Activated naive CD4-positive, alpha-beta T cell treated with anti-CD3 and anti-CD28 coated beads, Interleukin-2, amount 50 U/mL, for 24 hours (primary cell): ENCODE measurements around the gene DYNC1H1.
A peak's percentile ranks its signal among the peaks of the same experiment; 100 is the strongest.
"Not testable (repeated sequence)": the region's sequence is repeated elsewhere in the genome, so short reads cannot be mapped to it uniquely, and the experiment has no call there.

Experiments used
- H3K27ac Mint-ChIP-seq: one replicate; pipeline ENCODE4 v1.8.0; 2021; ENCODE audit warnings: mild to moderate bottlenecking, mixed read lengths
- H3K27me3 Mint-ChIP-seq: one replicate; pipeline ENCODE4 v1.8.0; 2021; ENCODE audit warnings: mixed read lengths
- H3K36me3 Mint-ChIP-seq: one replicate; pipeline ENCODE4 v1.8.0; 2021; ENCODE audit warnings: mixed read lengths
- H3K4me1 Mint-ChIP-seq: one replicate; pipeline ENCODE4 v1.8.0; 2021; ENCODE audit warnings: mixed read lengths
- H3K4me3 Mint-ChIP-seq: one replicate; pipeline ENCODE4 v1.8.0; 2021; ENCODE audit warnings: mild to moderate bottlenecking, mixed read lengths
- H3K9me3 Mint-ChIP-seq: one replicate; pipeline ENCODE4 v1.8.0; 2021; ENCODE audit warnings: mixed read lengths

DYNC1H1 gene

GRCh38 chr14:102071283-102071998 lies 107.1 kb downstream of the DYNC1H1 start:
- H3K4me1 Mint-ChIP-seq, result no peaks in the 10 kb centered on the region
- H3K9me3 Mint-ChIP-seq, result no peaks in the 10 kb centered on the region
- H3K27ac Mint-ChIP-seq, result no peak overlapping the region
- no peak overlapping the region for H3K4me3 Mint-ChIP-seq
- H3K27me3 Mint-ChIP-seq, result no peaks in the 10 kb centered on the region
- H3K36me3 Mint-ChIP-seq, result peaks cover 2% of the 10 kb centered on the region

- Mint-ChIP-seq H3K27me3 (no peaks in the 10 kb centered on the region), H3K4me3 (no peak overlapping the region), H3K27ac (peak overlapping the region; percentile 19), H3K36me3 (peaks cover 7% of the 10 kb centered on the region), H3K4me1 (no peaks in the 10 kb centered on the region), H3K9me3 (no peaks in the 10 kb centered on the region)
Observed at GRCh38 chr14:102074415-102074964, 110.1 kb downstream of the DYNC1H1 start.

GRCh38 chr14:102075155-102075554 lies 110.8 kb downstream of the DYNC1H1 start:
- Mint-ChIP-seq H3K36me3 (peaks cover 8% of the 10 kb centered on the region), H3K27ac (no peak overlapping the region), H3K4me1 (no peaks in the 10 kb centered on the region), H3K9me3 (no peaks in the 10 kb centered on the region), H3K4me3 (no peak overlapping the region), H3K27me3 (no peaks in the 10 kb centered on the region)

- no peaks in the 10 kb centered on the region for H3K9me3 Mint-ChIP-seq
- peaks cover 21% of the 10 kb centered on the region for H3K4me1 Mint-ChIP-seq
- peaks cover 21% of the 10 kb centered on the region for H3K36me3 Mint-ChIP-seq
- no peak overlapping the region for H3K4me3 Mint-ChIP-seq
- no peaks in the 10 kb centered on the region for H3K27me3 Mint-ChIP-seq
- no peak overlapping the region for H3K27ac Mint-ChIP-seq
Observed at GRCh38 chr14:102077382-102077709, 113.0 kb downstream of the DYNC1H1 start.

- peaks cover 31% of the 10 kb centered on the region for H3K4me1 Mint-ChIP-seq
- not testable (repeated sequence) for H3K27ac Mint-ChIP-seq, H3K27me3 Mint-ChIP-seq, H3K4me3 Mint-ChIP-seq, H3K9me3 Mint-ChIP-seq
- H3K36me3 Mint-ChIP-seq, result peaks cover 27% of the 10 kb centered on the region
Observed at GRCh38 chr14:102078361-102078791, 114.0 kb downstream of the DYNC1H1 start.

- peaks cover 32% of the 10 kb centered on the region for H3K36me3 Mint-ChIP-seq
- no peaks in the 10 kb centered on the region for H3K9me3 Mint-ChIP-seq
- no peaks in the 10 kb centered on the region for H3K27me3 Mint-ChIP-seq
- no peak overlapping the region for H3K4me3 Mint-ChIP-seq
- H3K4me1 Mint-ChIP-seq, result peaks cover 38% of the 10 kb centered on the region
- peak overlapping the region; percentile 78 for H3K27ac Mint-ChIP-seq
Observed at GRCh38 chr14:102078831-102079699, 114.7 kb downstream of the DYNC1H1 start.

GRCh38 chr14:102079700-102079979 lies 115.3 kb downstream of the DYNC1H1 start:
- H3K4me1 Mint-ChIP-seq, result peaks cover 44% of the 10 kb centered on the region

GRCh38 chr14:102080183-102081080 lies 116.1 kb downstream of the DYNC1H1 start:
- peaks cover 49% of the 10 kb centered on the region for H3K4me1 Mint-ChIP-seq
- peak overlapping the region; percentile 51 for H3K4me3 Mint-ChIP-seq
- H3K27me3 Mint-ChIP-seq, result no peaks in the 10 kb centered on the region
- no peaks in the 10 kb centered on the region for H3K9me3 Mint-ChIP-seq
- H3K27ac Mint-ChIP-seq, result peak overlapping the region; percentile 41
- peaks cover 44% of the 10 kb centered on the region for H3K36me3 Mint-ChIP-seq

More at GRCh38 chr14:102079700-102079979, 115.3 kb downstream of the DYNC1H1 start:
- no peak overlapping the region for H3K27ac Mint-ChIP-seq
- H3K27me3 Mint-ChIP-seq, result no peaks in the 10 kb centered on the region
- no peak overlapping the region for H3K4me3 Mint-ChIP-seq
- no peaks in the 10 kb centered on the region for H3K9me3 Mint-ChIP-seq
- H3K36me3 Mint-ChIP-seq, result peaks cover 36% of the 10 kb centered on the region

GRCh38 chr14:102081231-102082080 lies 117.1 kb downstream of the DYNC1H1 start:
- no peaks in the 10 kb centered on the region for H3K9me3 Mint-ChIP-seq
- peak overlapping the region; percentile 98 for H3K4me3 Mint-ChIP-seq
- no peaks in the 10 kb centered on the region for H3K27me3 Mint-ChIP-seq
- peak overlapping the region; percentile 62 for H3K27ac Mint-ChIP-seq
- H3K4me1 Mint-ChIP-seq, result peaks cover 49% of the 10 kb centered on the region
- H3K36me3 Mint-ChIP-seq, result peaks cover 53% of the 10 kb centered on the region

- Mint-ChIP-seq H3K27ac (peak overlapping the region; percentile 98), H3K36me3 (peaks cover 47% of the 10 kb centered on the region), H3K4me3 (peak overlapping the region; percentile 98), H3K4me1 (peaks cover 59% of the 10 kb centered on the region)
- not testable (repeated sequence) for H3K27me3 Mint-ChIP-seq, H3K9me3 Mint-ChIP-seq
Observed at GRCh38 chr14:102084522-102084921, 120.1 kb downstream of the DYNC1H1 start.

GRCh38 chr14:102084931-102085330 lies 120.6 kb downstream of the DYNC1H1 start:
- no peaks in the 10 kb centered on the region for H3K27me3 Mint-ChIP-seq
- peak overlapping the region; percentile 98 for H3K4me3 Mint-ChIP-seq
- peaks cover 63% of the 10 kb centered on the region for H3K4me1 Mint-ChIP-seq
- H3K27ac Mint-ChIP-seq, result peak overlapping the region; percentile 98
- H3K9me3 Mint-ChIP-seq, result no peaks in the 10 kb centered on the region
- peaks cover 46% of the 10 kb centered on the region for H3K36me3 Mint-ChIP-seq

- peaks cover 64% of the 10 kb centered on the region for H3K4me1 Mint-ChIP-seq
- H3K4me3 Mint-ChIP-seq, result peak overlapping the region; percentile 98
- H3K27me3 Mint-ChIP-seq, result no peaks in the 10 kb centered on the region
- peaks cover 46% of the 10 kb centered on the region for H3K36me3 Mint-ChIP-seq
- H3K27ac Mint-ChIP-seq, result peak overlapping the region; percentile 98
- no peaks in the 10 kb centered on the region for H3K9me3 Mint-ChIP-seq
Observed at GRCh38 chr14:102085488-102085887, 121.1 kb downstream of the DYNC1H1 start.

GRCh38 chr14:102085948-102086708 lies 121.8 kb downstream of the DYNC1H1 start:
- Mint-ChIP-seq H3K4me1 (peaks cover 57% of the 10 kb centered on the region), H3K36me3 (peaks cover 43% of the 10 kb centered on the region), H3K27ac (peak overlapping the region; percentile 92), H3K9me3 (no peaks in the 10 kb centered on the region), H3K4me3 (peak overlapping the region; percentile 98), H3K27me3 (no peaks in the 10 kb centered on the region)

- Mint-ChIP-seq H3K9me3 (no peaks in the 10 kb centered on the region), H3K4me1 (peaks cover 53% of the 10 kb centered on the region), H3K27ac (peak overlapping the region; percentile 91), H3K36me3 (peaks cover 40% of the 10 kb centered on the region), H3K27me3 (no peaks in the 10 kb centered on the region), H3K4me3 (peak overlapping the region; percentile 85)
Observed at GRCh38 chr14:102086709-102086971, 122.3 kb downstream of the DYNC1H1 start.
